GM12873 (cell line): ENCODE results near the gene SPOCK1.

Experiments
- CTCF ChIP-seq: IDR thresholded peaks from 2 replicates; pipeline ENCODE4 v1.5.1; 2012; ENCODE audit warnings: low read depth, mild to moderate bottlenecking, moderate library complexity, low read length, control low read depth; ENCODE audit not compliant: insufficient read depth; ENCODE audit errors: missing control alignments

Gene SPOCK1

GRCh38 chr5:136927571-136927970, 571.6 kb downstream of the SPOCK1 start:
- TF ChIP-seq CTCF: no peak

GRCh38 chr5:136926073-136926472, 573.1 kb downstream of the SPOCK1 start:
- no peak for TF ChIP-seq CTCF
